ENCODE measurements around the gene NHLRC4.
A peak's percentile ranks its signal among the peaks of the same experiment; 100 is the strongest.

The NHLRC4 gene

GRCh38 chr16:582614-583331, 16.0 kb downstream of the NHLRC4 start:
- DNase-seq (ENCODE audit: low read depth): no peak

GRCh38 chr16:583470-583814, 16.6 kb downstream of the NHLRC4 start:
- DNase-seq (ENCODE audit: low read depth): no peak

DNA sequence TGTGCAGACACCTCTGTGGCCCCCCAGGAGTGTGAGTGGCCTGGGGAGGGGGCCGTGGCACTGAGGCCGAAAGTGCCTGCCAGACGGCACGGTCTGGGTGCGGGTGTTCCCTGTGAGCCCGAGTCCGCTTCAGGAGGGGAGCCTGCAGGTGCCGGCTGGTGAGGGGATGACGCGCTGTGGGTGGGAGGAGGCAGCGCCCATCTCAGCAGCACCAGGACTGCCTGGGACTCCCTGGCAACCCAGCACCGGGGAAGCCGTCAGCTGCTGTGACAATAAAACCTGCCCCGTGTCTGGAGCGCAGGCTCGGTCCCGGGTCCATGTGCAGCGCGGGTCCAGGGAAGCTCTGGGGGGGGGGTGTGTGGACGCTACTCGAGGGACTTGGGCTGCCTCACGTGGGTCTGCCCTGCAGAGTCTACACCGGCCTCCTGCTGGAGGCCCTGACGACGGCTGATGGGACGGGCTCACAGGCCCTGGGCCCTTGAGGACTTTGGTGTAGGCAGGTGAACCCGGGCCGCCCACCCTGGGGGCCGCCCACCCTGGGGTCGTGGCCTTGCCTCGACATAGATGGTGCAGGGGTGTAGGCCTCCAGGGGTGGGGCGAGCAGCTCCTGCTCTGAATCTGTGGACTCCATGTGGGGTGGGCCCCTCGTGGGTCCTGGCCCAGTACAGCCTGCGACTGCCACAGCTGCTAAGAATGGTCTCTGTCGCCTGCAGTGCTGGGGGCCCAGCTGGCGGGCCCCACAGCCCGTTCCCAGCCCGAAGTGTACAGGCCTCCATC, 17.2 kb downstream of the NHLRC4 start:
- no peak for DNase-seq (ENCODE audit: low read depth)

GRCh38 chr16:585351-585750, 18.5 kb downstream of the NHLRC4 start:
- DNase-seq (ENCODE audit: low read depth): no peak

- DNase-seq (ENCODE audit: low read depth): no peak
Observed at GRCh38 chr16:586047-586644, 19.3 kb downstream of the NHLRC4 start.

GRCh38 chr16:586645-587590, 20.1 kb downstream of the NHLRC4 start:
- DNase-seq (ENCODE audit: low read depth): no peak

- no peak for DNase-seq (ENCODE audit: low read depth)
Observed at GRCh38 chr16:588639-588888, 21.8 kb downstream of the NHLRC4 start.

GRCh38 chr16:588889-589657, 22.3 kb downstream of the NHLRC4 start:
- peak; percentile 87 for DNase-seq (ENCODE audit: low read depth)

- DNase-seq (ENCODE audit: low read depth): peak; percentile 91
Observed at GRCh38 chr16:589658-590187, 22.9 kb downstream of the NHLRC4 start, which contains the start of gene RAB40C. RAB40C (plus strand) TSS chr16:590066; CDS start chr16:590292, 226 bp downstream.

DNA sequence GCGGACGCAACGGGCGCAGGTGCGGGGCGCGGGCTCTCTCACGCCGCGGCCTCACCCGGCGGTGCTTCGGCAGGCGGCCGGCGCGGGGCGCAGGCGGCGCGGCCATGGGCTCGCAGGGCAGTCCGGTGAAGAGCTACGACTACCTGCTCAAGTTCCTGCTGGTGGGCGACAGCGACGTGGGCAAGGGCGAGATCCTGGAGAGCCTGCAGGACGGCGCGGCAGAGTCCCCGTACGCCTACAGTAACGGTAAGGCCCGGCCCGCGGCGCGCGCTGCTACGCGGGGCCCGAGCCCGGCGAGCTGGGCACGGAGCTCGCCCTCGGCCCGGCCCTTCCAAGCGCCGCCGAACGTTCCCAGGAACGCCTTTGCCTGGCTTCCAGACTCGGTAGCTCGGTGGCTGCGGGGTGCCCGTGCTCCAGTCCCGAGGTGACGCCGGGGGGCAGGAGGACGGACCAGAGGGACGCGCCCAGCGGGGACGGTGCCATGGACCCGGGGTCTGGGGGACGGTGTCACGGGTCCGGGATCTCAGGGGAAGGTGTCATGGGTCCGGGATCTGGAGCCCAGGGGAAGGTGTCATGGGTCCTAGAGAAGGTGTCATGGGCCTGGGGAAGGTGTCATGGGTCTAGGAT, 23.5 kb downstream of the NHLRC4 start:
- no peak for DNase-seq (ENCODE audit: low read depth)

- DNase-seq (ENCODE audit: low read depth): no peak
Observed at GRCh38 chr16:590815-591200, 24.0 kb downstream of the NHLRC4 start.

GRCh38 chr16:591231-591630, 24.4 kb downstream of the NHLRC4 start:
- no peak for DNase-seq (ENCODE audit: low read depth)

DNA sequence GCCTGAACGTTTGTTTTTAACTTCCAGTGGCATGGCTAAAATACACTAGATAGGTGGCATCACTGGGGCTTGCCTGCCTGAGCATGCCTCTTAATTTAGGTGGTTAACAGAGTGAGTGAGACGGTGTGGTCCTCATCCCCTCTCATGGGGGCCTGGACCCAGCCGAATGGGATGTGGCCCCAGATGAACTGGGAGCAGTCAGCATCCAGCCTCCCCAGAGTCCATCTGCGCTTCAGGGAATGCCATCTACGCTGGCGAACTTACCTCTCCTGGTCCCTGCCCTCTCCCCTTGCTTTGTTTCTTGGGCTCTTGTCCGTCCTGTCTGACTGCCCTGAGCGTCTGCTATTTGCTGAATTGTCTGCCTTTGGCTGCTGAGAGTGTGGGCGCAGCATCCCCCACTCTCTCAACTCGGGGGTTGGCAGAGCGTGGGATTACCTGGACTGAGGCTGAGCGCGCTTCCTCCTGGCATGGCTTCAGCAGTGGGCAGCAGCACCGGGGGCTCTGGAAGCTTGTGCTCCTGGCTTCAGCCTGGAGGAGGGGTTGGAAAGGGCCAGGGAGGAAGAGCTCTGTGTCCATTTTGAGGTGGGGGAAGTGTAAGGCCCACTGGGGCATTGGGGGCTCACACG, 25.2 kb downstream of the NHLRC4 start:
- DNase-seq (ENCODE audit: low read depth): no peak

- no peak for DNase-seq (ENCODE audit: low read depth)
Observed at GRCh38 chr16:592518-593306, 25.9 kb downstream of the NHLRC4 start.

DNA sequence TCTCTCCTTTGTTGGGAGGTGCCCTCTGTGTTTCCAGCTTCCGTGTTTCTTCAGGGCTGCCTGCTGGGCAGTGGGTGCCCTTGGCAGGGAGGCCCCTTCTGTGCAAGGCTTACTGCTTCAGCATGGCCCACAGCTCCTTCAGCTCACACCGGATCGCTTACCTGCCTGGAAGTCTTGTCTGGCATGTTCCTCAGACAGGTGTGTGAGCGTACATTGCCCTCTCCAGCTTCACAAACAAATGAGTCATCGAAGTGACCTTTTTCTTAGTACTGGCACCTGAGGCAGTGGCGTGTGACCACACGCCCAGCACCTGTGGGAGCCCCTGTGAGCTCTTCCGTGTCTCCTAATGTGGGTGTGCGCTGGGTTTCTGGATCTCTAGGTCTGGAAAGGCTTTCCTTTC, 26.6 kb downstream of the NHLRC4 start:
- no peak for DNase-seq (ENCODE audit: low read depth)

DNA sequence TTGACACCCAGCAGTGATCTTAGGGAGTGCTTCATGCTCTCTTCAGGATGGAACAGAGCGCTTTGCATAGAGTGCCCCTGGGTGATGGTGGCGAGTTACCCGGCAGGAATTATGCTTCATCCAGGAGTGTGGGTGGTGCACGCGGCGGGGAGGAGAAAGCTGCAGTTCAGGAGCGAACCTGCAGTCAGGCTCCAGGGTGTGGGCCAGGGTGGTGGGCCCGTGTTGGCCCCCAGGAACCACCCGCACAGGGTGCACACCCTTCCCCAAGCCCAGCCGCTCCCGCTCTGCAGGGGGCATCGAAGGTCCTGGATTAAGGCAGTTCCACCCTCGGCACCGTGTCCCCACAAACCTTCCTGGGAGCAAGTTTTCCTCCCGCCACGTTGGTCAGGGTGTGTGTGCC, 27.0 kb downstream of the NHLRC4 start:
- DNase-seq (ENCODE audit: low read depth): no peak

- DNase-seq (ENCODE audit: low read depth): no peak
Observed at GRCh38 chr16:595094-595528, 28.3 kb downstream of the NHLRC4 start.

GRCh38 chr16:595942-596735, 29.3 kb downstream of the NHLRC4 start:
- no peak for DNase-seq (ENCODE audit: low read depth)

DNA sequence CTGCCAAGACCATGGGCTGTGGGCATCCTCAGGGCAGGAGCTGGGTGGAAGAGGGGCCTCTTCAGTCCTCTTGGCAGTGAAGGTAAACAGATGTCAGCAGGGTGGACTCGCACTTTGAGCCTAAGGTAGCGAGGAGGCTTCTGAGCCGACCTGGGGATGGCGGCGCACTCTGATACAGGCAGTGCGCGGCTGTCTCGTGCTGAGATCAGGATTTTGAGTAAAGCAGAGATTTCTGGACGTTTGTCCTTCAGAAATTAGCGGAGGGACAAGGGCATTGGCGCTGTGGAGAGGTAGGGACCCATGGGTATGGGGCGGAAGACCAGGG, 29.9 kb downstream of the NHLRC4 start:
- DNase-seq (ENCODE audit: low read depth): no peak
